Measurements from ENCODE around the gene FAM229A. TPM values are rescaled to one million over a fixed set of nuclear protein-coding genes. Genes with fewer than 3 reads are reported as not detected.

FAM229A gene
- total RNA-seq, 2 experiments from 2014 or later = 4.6 to 5.5 TPM

GRCh38 chr1:32372149-32372756 lies 10.0 kb upstream of the FAM229A start:
- Mint-ChIP-seq H3K9me3 (no peaks in the 10 kb centered on the region), H3K36me3 (ENCODE audit: low read depth) (peaks cover 13% of the 10 kb centered on the region), H3K4me1 (ENCODE audit: low read depth) (peaks cover 15% of the 10 kb centered on the region), H3K27ac (peak overlapping the region; percentile 3), H3K27me3 (no peaks in the 10 kb centered on the region), H3K4me3 (no peak overlapping the region)
- intact Hi-C loops (cut with micrococcal nuclease) = loop anchor here (5.0 kb wide), 1 partner anchor 40 kb away; no protein-coding TSS in a partner anchor
- ATAC-seq = peak; percentile 82
- DNase-seq = peak; percentile 55
- POLR2A ChIA-PET = interaction anchor here (0.8 to 1.8 kb wide), 8 partner anchors 9 to 80 kb away, joined by 3 to 9 read pairs (median 3); partner anchors contain the start of gene MARCKSL1
- TF ChIP-seq CTCF (IDR thresholded peaks at IDR 0.05) = no peak
- CTCF ChIA-PET = interaction anchor here (0.8 to 3.7 kb wide), 10 partner anchors 10 to 156 kb away, joined by 3 to 21 read pairs (median 3); partner anchors contain the start of genes FAM229A, LCK, MARCKSL1 and TSSK3

DNA sequence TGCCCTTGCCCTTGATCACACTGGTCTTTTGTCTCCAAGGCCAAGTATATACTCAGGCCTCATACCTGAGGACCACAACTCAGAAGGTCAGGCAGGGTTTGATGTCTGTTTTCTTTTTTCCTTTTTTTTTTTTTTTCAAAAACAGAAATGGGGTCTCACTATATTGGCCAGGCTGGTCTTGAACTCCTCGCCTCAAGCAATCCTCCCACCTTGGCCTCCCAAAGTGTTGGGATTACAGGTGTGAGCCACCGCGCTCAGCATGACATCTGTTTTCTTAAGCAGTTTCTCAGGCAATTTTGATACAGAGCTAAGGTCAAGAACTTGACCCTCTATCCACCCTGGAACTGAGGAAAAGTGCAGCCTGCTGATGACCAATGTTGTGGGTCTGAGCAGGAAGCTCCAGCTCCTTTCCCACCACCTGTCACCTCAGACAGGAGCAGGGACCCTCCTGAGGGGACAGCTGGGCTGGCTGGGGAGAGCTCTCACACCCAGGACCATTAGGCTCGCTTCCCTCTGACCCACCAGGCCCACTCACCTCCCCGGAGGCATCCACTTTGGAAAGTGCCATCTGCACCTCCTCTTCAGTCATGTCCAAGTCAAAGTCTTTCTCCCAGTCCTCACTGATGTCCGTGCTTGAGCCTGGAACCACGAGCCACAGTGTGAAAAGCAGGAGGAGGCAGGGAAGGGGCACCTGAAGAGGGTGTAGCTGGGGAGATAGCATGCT lies 5.8 kb upstream of the FAM229A start:
- POLR2A ChIA-PET = no interaction called here
- Mint-ChIP-seq H3K4me3 (no peak overlapping the region), H3K27me3 (no peaks in the 10 kb centered on the region), H3K36me3 (ENCODE audit: low read depth) (peaks cover 5% of the 10 kb centered on the region), H3K9me3 (no peaks in the 10 kb centered on the region), H3K27ac (no peak overlapping the region), H3K4me1 (ENCODE audit: low read depth) (peaks cover 15% of the 10 kb centered on the region)
- TF ChIP-seq CTCF (IDR thresholded peaks at IDR 0.05) = no peak
- no peak for DNase-seq
- CTCF ChIA-PET = interaction anchor here (1.1 to 1.2 kb wide), 2 partner anchors 33 to 151 kb away, joined by 4 read pairs; no protein-coding TSS in a partner anchor
- ATAC-seq = no peak
- intact Hi-C loops (cut with micrococcal nuclease) = no loop called here

GRCh38 chr1:32365445-32365844 lies 3.2 kb upstream of the FAM229A start:
- CTCF ChIA-PET = interaction anchor here (1.1 to 1.5 kb wide), 4 partner anchors 8 to 117 kb away, joined by 3 to 5 read pairs (median 4); no protein-coding TSS in a partner anchor
- no peak for TF ChIP-seq CTCF (IDR thresholded peaks at IDR 0.05)
- no peaks in the 10 kb centered on the region for H3K9me3 Mint-ChIP-seq
- POLR2A ChIA-PET = interaction anchor here (0.6 to 1.1 kb wide), 2 partner anchors 37 to 1181 kb away, joined by 3 to 4 read pairs; no protein-coding TSS in a partner anchor
- no peak for ATAC-seq
- no peak overlapping the region for H3K4me3 Mint-ChIP-seq
- H3K27ac Mint-ChIP-seq = no peak overlapping the region
- intact Hi-C loops (cut with micrococcal nuclease) = no loop called here
- peaks cover 4% of the 10 kb centered on the region for H3K36me3 Mint-ChIP-seq (ENCODE audit: low read depth)
- H3K27me3 Mint-ChIP-seq = no peaks in the 10 kb centered on the region
- DNase-seq = no peak
- H3K4me1 Mint-ChIP-seq (ENCODE audit: low read depth) = peaks cover 9% of the 10 kb centered on the region

GRCh38 chr1:32364836-32365235 lies 2.6 kb upstream of the FAM229A start:
- ChIA-PET CTCF (interaction anchor here (1.1 to 1.5 kb wide), 4 partner anchors 7 to 116 kb away, joined by 3 to 5 read pairs (median 4); no protein-coding TSS in a partner anchor), POLR2A (interaction anchor here (0.6 to 1.1 kb wide), 2 partner anchors 36 to 1181 kb away, joined by 3 to 4 read pairs; no protein-coding TSS in a partner anchor)
- no peaks in the 10 kb centered on the region for H3K9me3 Mint-ChIP-seq
- intact Hi-C loops (cut with micrococcal nuclease) = no loop called here
- no peak for DNase-seq
- peaks cover 4% of the 10 kb centered on the region for H3K36me3 Mint-ChIP-seq (ENCODE audit: low read depth)
- no peak overlapping the region for H3K27ac Mint-ChIP-seq
- H3K4me1 Mint-ChIP-seq (ENCODE audit: low read depth) = peaks cover 13% of the 10 kb centered on the region
- no peak for ATAC-seq
- H3K4me3 Mint-ChIP-seq = no peak overlapping the region
- no peaks in the 10 kb centered on the region for H3K27me3 Mint-ChIP-seq
- TF ChIP-seq CTCF (IDR thresholded peaks at IDR 0.05) = no peak

Data from activated CD8-positive, alpha-beta T cell treated with anti-CD3 and anti-CD28 coated beads for 36 hours (primary cell).